H1 (cell line): ENCODE results near the gene FREM2. TPM values are rescaled to one million over a fixed set of nuclear protein-coding genes. Genes with fewer than 3 reads are reported as not detected.

ENCODE experiments used
- CTCF ChIA-PET: fragments of 300-600 bp; sonication (Branson Sonifier 250); formaldehyde crosslinking; loops from one replicate; lab custom pipeline; 2021; ENCODE audit not compliant: partially characterized antibody; lab: Charles Lee
- POLR2A ChIA-PET: fragments of 300-600 bp; sonication (Branson Sonifier 250); formaldehyde crosslinking; loops from one replicate; lab custom pipeline; 2021; ENCODE audit warnings: inconsistent platforms; ENCODE audit not compliant: partially characterized antibody; lab: Charles Lee
- DNase-seq, 2 experiments: peaks; one replicate each; pipeline versions ENCODE4 v3.0.0 to v3.0.0-alpha.2; 2010 to 2022; ENCODE audit warnings: low spot score in 2 of 2, low read depth in 1 of 2, mixed read lengths in 1 of 2
- FAIRE-seq: peaks from 2 replicates; lab custom pipeline; 2011; peaks lifted over from hg19 to GRCh38; lab: Jason Lieb, UNC
- H2AFZ ChIP-seq: 2 replicates; pipeline ENCODE4 v1.8.1; 2012; ENCODE audit warnings: low read length, inconsistent platforms
- H2AK5ac ChIP-seq: 2 replicates; pipeline ENCODE4 v1.6.1; 2013; ENCODE audit warnings: low read depth, low read length
- H2BK120ac ChIP-seq: replicated peaks from 2 replicates; pipeline ENCODE3; 2013; ENCODE audit warnings: low read depth, low read length, inconsistent platforms
- H2BK12ac ChIP-seq: 2 replicates; pipeline ENCODE4 v1.6.1; 2013; ENCODE audit warnings: low read depth, low read length
- H2BK15ac ChIP-seq: 2 replicates; pipeline ENCODE4 v1.6.1; 2013; ENCODE audit warnings: low read length
- H2BK20ac ChIP-seq: 2 replicates; pipeline ENCODE4 v1.6.1; 2013; ENCODE audit warnings: low read length
- H2BK5ac ChIP-seq: 2 replicates; pipeline ENCODE4 v1.6.1; 2013; ENCODE audit warnings: low read depth, low read length
- H3K14ac ChIP-seq: 2 replicates; pipeline ENCODE4 v1.6.1; 2013; ENCODE audit warnings: inconsistent platforms; ENCODE audit not compliant: insufficient read length
- H3K18ac ChIP-seq: 2 replicates; pipeline ENCODE4 v1.6.1; 2013; ENCODE audit warnings: low read length; ENCODE audit errors: extremely low read depth
- H3K23ac ChIP-seq: 2 replicates; pipeline ENCODE4 v1.6.1; 2013; ENCODE audit warnings: inconsistent platforms; ENCODE audit not compliant: insufficient read length
- H3K23me2 ChIP-seq: 2 replicates; pipeline ENCODE4 v1.6.1; 2013; ENCODE audit warnings: low read depth, low read length
- H3K27ac ChIP-seq: 2 replicates; pipeline ENCODE4 v1.6.1; 2011; ENCODE audit warnings: low read depth, low read length, inconsistent platforms
- H3K27me3 ChIP-seq, 4 experiments: replicated peaks in 1 of 4; 1 replicate in 1 of 4; 2 replicates in 3 of 4; pipeline versions ENCODE4 v1.6.1 to v1.8.1; 2011 to 2013; ENCODE audit warnings: low read length in 3 of 4, mild to moderate bottlenecking in 3 of 4, inconsistent platforms in 2 of 4, mixed read lengths in 2 of 4, moderate library complexity in 1 of 4; ENCODE audit not compliant: control insufficient read depth in 3 of 4, insufficient read depth in 3 of 4; ENCODE audit errors: extremely low read depth in 1 of 4
- H3K36me3 ChIP-seq, 4 experiments: 2 replicates each; pipeline versions ENCODE4 v1.6.1 to v1.8.1; 2011 to 2013; ENCODE audit warnings: mild to moderate bottlenecking in 4 of 4, low read length in 3 of 4, moderate library complexity in 2 of 4, control low read depth in 1 of 4, inconsistent platforms in 1 of 4; ENCODE audit not compliant: insufficient read depth in 4 of 4, control insufficient read depth in 2 of 4
- H3K4ac ChIP-seq: replicated peaks from 2 replicates; pipeline ENCODE3; 2013; ENCODE audit warnings: low read length, low read depth, mixed read lengths, inconsistent platforms; ENCODE audit not compliant: insufficient read length
- H3K4me1 ChIP-seq, 4 experiments: replicated peaks in 1 of 4; 1 replicate in 1 of 4; 2 replicates in 3 of 4; pipeline versions ENCODE4 v1.6.1 to v1.8.1; 2011 to 2013; ENCODE audit warnings: low read length in 3 of 4, inconsistent platforms in 2 of 4, mixed read lengths in 1 of 4; ENCODE audit not compliant: insufficient read depth in 4 of 4, control insufficient read depth in 3 of 4
- H3K4me2 ChIP-seq, 2 experiments: 2 replicates each; pipeline versions ENCODE4 v1.6.1 to v1.8.1; 2011 to 2013; ENCODE audit warnings: low read depth in 2 of 2, low read length in 2 of 2, control low read depth in 1 of 2, inconsistent platforms in 1 of 2, mild to moderate bottlenecking in 1 of 2; ENCODE audit not compliant: insufficient read depth in 1 of 2
- H3K4me3 ChIP-seq, 4 experiments: fragments of 200-600, 300-600 bp in 1 of 4; sonication (generic), shearing (Covaris generic), sonication (Bioruptor Twin) in 1 of 4; 2 replicates each; pipeline versions ENCODE4 v1.5.1 to v1.8.1; 2011 to 2016; ENCODE audit warnings: low read length in 4 of 4, low read depth in 3 of 4, control low read depth in 2 of 4, inconsistent platforms in 2 of 4, mild to moderate bottlenecking in 2 of 4, mixed read lengths in 1 of 4, moderate library complexity in 1 of 4; ENCODE audit not compliant: insufficient read depth in 2 of 4; ENCODE audit errors: extremely low read depth in 1 of 4
- H3K56ac ChIP-seq: replicated peaks from 2 replicates; pipeline ENCODE3; 2013; ENCODE audit warnings: low read depth, mild to moderate bottlenecking, mixed read lengths, low read length, inconsistent platforms; ENCODE audit not compliant: insufficient read length
- H3K79me1 ChIP-seq: 2 replicates; pipeline ENCODE4 v1.6.1; 2013; ENCODE audit warnings: low read depth, low read length, control low read depth
- H3K79me2 ChIP-seq, 2 experiments: 2 replicates each; pipeline versions ENCODE4 v1.6.1 to v1.8.1; 2012 to 2013; ENCODE audit warnings: low read length in 2 of 2, mild to moderate bottlenecking in 2 of 2, inconsistent platforms in 1 of 2; ENCODE audit not compliant: insufficient read depth in 2 of 2, control insufficient read depth in 1 of 2
- H3K9ac ChIP-seq, 4 experiments: replicated peaks in 1 of 4; 1 replicate in 1 of 4; 2 replicates in 3 of 4; pipeline versions ENCODE4 v1.6.1 to v1.8.1; 2011 to 2013; ENCODE audit warnings: low read depth in 3 of 4, low read length in 3 of 4, control low read depth in 2 of 4, mild to moderate bottlenecking in 2 of 4, moderate library complexity in 2 of 4, inconsistent platforms in 1 of 4; ENCODE audit errors: extremely low read depth in 1 of 4
- H3K9me3 ChIP-seq, 2 experiments: 2 replicates each; pipeline versions ENCODE4 v1.6.1 to v1.8.1; 2012 to 2013; ENCODE audit warnings: mild to moderate bottlenecking in 2 of 2, moderate library complexity in 2 of 2, control low read depth in 1 of 2, inconsistent platforms in 1 of 2, low read depth in 1 of 2, low read length in 1 of 2, mixed read lengths in 1 of 2; ENCODE audit not compliant: insufficient read depth in 2 of 2
- H4K20me1 ChIP-seq, 2 experiments: replicated peaks in 1 of 2; 2 replicates each; pipeline versions ENCODE3 to v1.8.1; 2011 to 2013; ENCODE audit warnings: inconsistent platforms in 2 of 2, low read length in 2 of 2, mild to moderate bottlenecking in 1 of 2; ENCODE audit not compliant: insufficient read depth in 2 of 2, control insufficient read depth in 1 of 2
- H4K5ac ChIP-seq: 2 replicates; pipeline ENCODE4 v1.6.1; 2013; ENCODE audit warnings: low read length, low read depth, mixed read lengths, inconsistent platforms; ENCODE audit not compliant: insufficient read length
- H4K8ac ChIP-seq: 2 replicates; pipeline ENCODE4 v1.8.0; 2013; ENCODE audit warnings: mild to moderate bottlenecking, moderate library complexity, low read length, inconsistent platforms; ENCODE audit not compliant: insufficient read depth; ENCODE audit errors: extremely low read depth
- H4K91ac ChIP-seq: replicated peaks from 2 replicates; pipeline ENCODE3; 2013; ENCODE audit warnings: low read length, mixed read lengths, inconsistent platforms; ENCODE audit not compliant: insufficient read length
- TEAD4 ChIP-seq: IDR thresholded peaks from 2 replicates; pipeline ENCODE4 v1.6.1; 2012; ENCODE audit warnings: low read depth, low read length, inconsistent platforms, mixed read lengths
- WGBS, 2 experiments: shearing (Covaris generic) in 1 of 2; methylation state at CpG; one replicate each; pipeline versions ENCODE4 v1.1.6 to v1.1.7; 2013 to 2015; ENCODE audit warnings: low lambda C conversion rate in 2 of 2, mixed read lengths in 2 of 2, inconsistent platforms in 1 of 2, low coverage in 1 of 2, missing lambda C conversion rate in 1 of 2; ENCODE audit not compliant: insufficient replicate concordance in 2 of 2, insufficient coverage in 1 of 2, insufficient read length in 1 of 2; ENCODE audit errors: extremely low coverage in 1 of 2, missing lambda C conversion rate in 1 of 2; 5-methylcytosine and 5-hydroxymethylcytosine counted together
- polyA plus RNA-seq, 7 experiments: library from polyadenylated mRNA; depleted of rRNA in 3 of 7; stranded (reverse) in 5 of 7; unstranded in 2 of 7; fragments of >200 nt in 5 of 7; fragments of 200-250 nt in 2 of 7; gene quantifications; 1 replicate in 5 of 7; 2 replicates in 1 of 7; 4 replicates in 1 of 7; pipeline versions ENCODE4 v1.2.1 to v1.2.3, GENCODE V29; 2011 to 2013; ENCODE audit warnings: missing spikeins in 2 of 7, mixed read lengths in 2 of 7
- total RNA-seq: library from RNA; stranded (reverse); fragmentation: NEBNext Ultra II Directional; extraction: Animal tissue kit (Norgen Biotek cat#: 25700); gene quantifications from 2 replicates; pipeline ENCODE4 v1.2.1, GENCODE V29; 2021
- TF ChIP-seq, protein P1 (sequence below): IDR thresholded peaks from 2 replicates; pipeline ENCODE4 v1.6.1; 2012; ENCODE audit warnings: inconsistent platforms

FREM2 gene
- total and polyA plus RNA-seq, 2 of the 8 experiments (the other 6 are each of a cell fraction or from before 2014, with no cell fraction given): 11.6 to 22.8 TPM

- Histone ChIP-seq H3K4ac (no peak overlapping the region), H4K8ac (no peak overlapping the region), H2BK12ac (no peak overlapping the region), H2AFZ (no peak overlapping the region), H2BK120ac (no peak overlapping the region), H3K36me3 (no peaks in the 10 kb centered on the region), H2AK5ac (no peak overlapping the region), H4K20me1 (no peaks in the 10 kb centered on the region), H2BK5ac (no peak overlapping the region), H3K23me2 (no peaks in the 10 kb centered on the region), H4K5ac (no peak overlapping the region), H3K14ac (no peak overlapping the region), H3K4me3 (no peak overlapping the region), H3K79me2 (no peaks in the 10 kb centered on the region), H3K4me1 (peaks cover 0 to 13% (median 6%) of the 10 kb centered on the region in 4 experiments; a peak in 3 of 7 replicates), H3K27ac (no peak overlapping the region; the same call in 1 of the 2 replicates), H2BK15ac (no peak overlapping the region), H3K9me3 (no peaks in the 10 kb centered on the region)
- POLR2A ChIA-PET: interaction anchor here (1.3 to 1.7 kb wide), 2 partner anchors 11 to 18 kb away, joined by 4 read pairs; no protein-coding TSS in a partner anchor
- no peak for DNase-seq
- FAIRE-seq: no peak
- TF ChIP-seq, protein P1, sequence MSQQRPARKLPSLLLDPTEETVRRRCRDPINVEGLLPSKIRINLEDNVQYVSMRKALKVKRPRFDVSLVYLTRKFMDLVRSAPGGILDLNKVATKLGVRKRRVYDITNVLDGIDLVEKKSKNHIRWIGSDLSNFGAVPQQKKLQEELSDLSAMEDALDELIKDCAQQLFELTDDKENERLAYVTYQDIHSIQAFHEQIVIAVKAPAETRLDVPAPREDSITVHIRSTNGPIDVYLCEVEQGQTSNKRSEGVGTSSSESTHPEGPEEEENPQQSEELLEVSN: no peak
- TF ChIP-seq TEAD4: 0 out of 2 replicates have a peak, but pooled peaks have one; percentile 6
- TF ChIP-seq, all 59 proteins: peak for 1
- Histone ChIP-seq H2BK20ac (no peak overlapping the region), H4K91ac (no peak overlapping the region), H3K79me1 (no peaks in the 10 kb centered on the region), H3K9ac (no peak overlapping the region), H3K4me2 (0 out of 4 replicates have a peak overlapping the region, but pooled peaks of 1 of the 2 experiments have one; percentile 2), H3K23ac (no peak overlapping the region), H3K18ac (no peak overlapping the region), H3K27me3 (no peaks in the 10 kb centered on the region), H3K56ac (no peak overlapping the region)
- 67% methylated on average over 2 of the region's 2 CpGs; no CpG with 5 or more reads in 1 of the 2 experiments for WGBS, 2 experiments
- CTCF ChIA-PET: interaction anchor here (0.6 to 1.6 kb wide), 5 partner anchors 9 to 68 kb away, joined by 3 to 6 read pairs (median 3); no protein-coding TSS in a partner anchor
These were observed 67.0 kb downstream of the FREM2 start for GRCh38 chr13:38753878-38754277.
